Activated CD8-positive, alpha-beta memory T cell treated with anti-CD3 and anti-CD28 coated beads, Interleukin-2, amount 50 U/mL, for 48 hours (primary cell): ENCODE measurements around the gene FOXP2.
"Not testable (repeated sequence)": the region's sequence is repeated elsewhere in the genome, so short reads cannot be mapped to it uniquely, and the experiment has no call there.

Experiments
- DNase-seq: peaks from one replicate; pipeline ENCODE4 v3.0.0-alpha.2; 2020

Gene FOXP2

GRCh38 chr7:114414156-114415063 is at the start of gene FOXP2:
FOXP2 (plus strand) TSS chr7:114414815; CDS start chr7:114426512, 11,697 bp downstream.
- no peak for DNase-seq

GRCh38 chr7:114365791-114366190 is 48.8 kb upstream of the FOXP2 start:
- no peak for DNase-seq

- no peak for DNase-seq
Observed at GRCh38 chr7:114368492-114368891, 46.1 kb upstream of the FOXP2 start.

GRCh38 chr7:114369294-114369693 is 45.3 kb upstream of the FOXP2 start:
- DNase-seq = no peak

GRCh38 chr7:114372619-114373018 is 42.0 kb upstream of the FOXP2 start:
- DNase-seq = no peak

GRCh38 chr7:114375907-114376306 is 38.7 kb upstream of the FOXP2 start:
- no peak for DNase-seq

- not testable (repeated sequence) for DNase-seq
Observed at GRCh38 chr7:114383946-114384345, 30.7 kb upstream of the FOXP2 start.

- not testable (repeated sequence) for DNase-seq
Observed at GRCh38 chr7:114384346-114384745, 30.3 kb upstream of the FOXP2 start.

GRCh38 chr7:114388021-114388420 is 26.6 kb upstream of the FOXP2 start:
- DNase-seq = no peak

GRCh38 chr7:114392686-114393085 is 21.9 kb upstream of the FOXP2 start:
- DNase-seq = no peak

- DNase-seq = no peak
Observed at GRCh38 chr7:114402876-114403635, 11.6 kb upstream of the FOXP2 start.

- no peak for DNase-seq
Observed at GRCh38 chr7:114405427-114405826, 9.2 kb upstream of the FOXP2 start.

- no peak for DNase-seq
Observed at GRCh38 chr7:114409750-114410149, 4.9 kb upstream of the FOXP2 start.

GRCh38 chr7:114412548-114412947 is 2.1 kb upstream of the FOXP2 start:
- DNase-seq = no peak

GRCh38 chr7:114413761-114414155 is 857 bp upstream of the FOXP2 start:
- no peak for DNase-seq

GRCh38 chr7:114415064-114415989 is 712 bp downstream of the FOXP2 start:
- no peak for DNase-seq

GRCh38 chr7:114416129-114416990 is 1.7 kb downstream of the FOXP2 start:
- no peak for DNase-seq

GRCh38 chr7:114417290-114417689 is 2.7 kb downstream of the FOXP2 start:
- no peak for DNase-seq

- DNase-seq = no peak
Observed at GRCh38 chr7:114418117-114418516, 3.5 kb downstream of the FOXP2 start.

GRCh38 chr7:114419441-114420272 is 5.0 kb downstream of the FOXP2 start:
- no peak for DNase-seq
